ENCODE results near the gene CPEB4. TPM values are rescaled to one million over a fixed set of nuclear protein-coding genes. Genes with fewer than 3 reads are reported as not detected.
A peak's percentile ranks its signal among the peaks of the same experiment; 100 is the strongest.

CPEB4 gene
- total and polyA plus RNA-seq, 9 of the 15 experiments (the other 6 are each of a cell fraction or from before 2014, with no cell fraction given) = 7.4 to 21.3 (median 12.4) TPM

DNA sequence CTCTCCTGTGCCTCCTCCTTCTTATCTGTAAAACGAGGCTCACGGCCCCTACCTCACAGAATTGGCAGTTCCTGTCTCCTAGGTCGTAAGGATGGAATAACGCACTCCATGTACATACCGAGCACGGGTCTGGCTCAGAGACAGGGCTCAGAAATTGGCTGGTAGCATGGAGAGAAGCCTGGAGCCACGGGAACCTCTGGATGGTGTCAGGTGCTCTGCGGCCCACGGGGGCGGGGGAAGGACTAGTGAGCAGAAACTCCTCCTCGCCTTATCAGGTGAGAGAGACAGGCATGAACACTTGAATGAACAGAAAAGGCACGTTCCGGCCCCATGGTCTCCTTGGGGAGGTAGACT, 85.4 kb downstream of the CPEB4 start (continued):
- no peak for TF ChIP-seq ZBTB26 (CRISPR knock-in tag; IDR thresholded peaks at IDR 0.05)
- TF ChIP-seq NFE2 (IDR thresholded peaks at IDR 0.05; ENCODE audit: low read depth) = no peak
- peak in 1 of 2 experiments; percentile 9 for TF ChIP-seq E2F6 (IDR thresholded peaks at IDR 0.05; ENCODE audit: borderline replicate concordance in 1 of 2, extremely low read depth in 1 of 2, insufficient read depth in 1 of 2, insufficient read length in 1 of 2, low read depth in 1 of 2, low read length in 1 of 2, poor library complexity in 1 of 2, severe bottlenecking in 1 of 2)
- 0 out of 2 replicates have a peak, but pooled peaks have one; percentile 9 for TF ChIP-seq LCOR (CRISPR knock-in tag; IDR thresholded peaks at IDR 0.05)
- TF ChIP-seq, protein P1, sequence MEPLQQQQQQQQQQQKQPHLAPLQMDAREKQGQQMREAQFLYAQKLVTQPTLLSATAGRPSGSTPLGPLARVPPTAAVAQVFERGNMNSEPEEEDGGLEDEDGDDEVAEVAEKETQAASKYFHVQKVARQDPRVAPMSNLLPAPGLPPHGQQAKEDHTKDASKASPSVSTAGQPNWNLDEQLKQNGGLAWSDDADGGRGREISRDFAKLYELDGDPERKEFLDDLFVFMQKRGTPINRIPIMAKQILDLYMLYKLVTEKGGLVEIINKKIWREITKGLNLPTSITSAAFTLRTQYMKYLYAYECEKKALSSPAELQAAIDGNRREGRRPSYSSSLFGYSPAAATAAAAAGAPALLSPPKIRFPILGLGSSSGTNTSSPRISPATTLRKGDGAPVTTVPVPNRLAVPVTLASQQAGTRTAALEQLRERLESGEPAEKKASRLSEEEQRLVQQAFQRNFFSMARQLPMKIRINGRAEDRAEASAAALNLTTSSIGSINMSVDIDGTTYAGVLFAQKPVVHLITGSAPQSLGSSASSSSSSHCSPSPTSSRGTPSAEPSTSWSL (CRISPR knock-in tag; IDR thresholded peaks at IDR 0.05; ENCODE audit: borderline replicate concordance) = no peak
- TF ChIP-seq BDP1 (IDR thresholded peaks at IDR 0.05; ENCODE audit: insufficient read depth, insufficient read length) = no peak
- TF ChIP-seq ZNF511 (CRISPR knock-in tag; IDR thresholded peaks at IDR 0.05) = peak; percentile 80; the same call in 1 of the 2 replicates
- no peak for TF ChIP-seq MXD1 (CRISPR knock-in tag; IDR thresholded peaks at IDR 0.05; ENCODE audit: borderline replicate concordance, poor library complexity, severe bottlenecking)
- TF ChIP-seq, protein P2, sequence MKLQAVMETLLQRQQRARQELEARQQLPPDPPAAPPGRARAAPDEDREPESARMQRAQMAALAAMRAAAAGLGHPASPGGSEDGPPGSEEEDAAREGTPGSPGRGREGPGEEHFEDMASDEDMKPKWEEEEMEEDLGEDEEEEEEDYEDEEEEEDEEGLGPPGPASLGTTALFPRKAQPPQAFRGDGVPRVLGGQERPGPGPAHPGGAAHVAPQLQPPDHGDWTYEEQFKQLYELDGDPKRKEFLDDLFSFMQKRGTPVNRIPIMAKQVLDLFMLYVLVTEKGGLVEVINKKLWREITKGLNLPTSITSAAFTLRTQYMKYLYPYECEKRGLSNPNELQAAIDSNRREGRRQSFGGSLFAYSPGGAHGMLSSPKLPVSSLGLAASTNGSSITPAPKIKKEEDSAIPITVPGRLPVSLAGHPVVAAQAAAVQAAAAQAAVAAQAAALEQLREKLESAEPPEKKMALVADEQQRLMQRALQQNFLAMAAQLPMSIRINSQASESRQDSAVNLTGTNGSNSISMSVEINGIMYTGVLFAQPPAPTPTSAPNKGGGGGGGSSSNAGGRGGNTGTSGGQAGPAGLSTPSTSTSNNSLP (IDR thresholded peaks at IDR 0.05; ENCODE audit: borderline replicate concordance, low read depth, low read length) = no peak
- TF ChIP-seq, protein P3, sequence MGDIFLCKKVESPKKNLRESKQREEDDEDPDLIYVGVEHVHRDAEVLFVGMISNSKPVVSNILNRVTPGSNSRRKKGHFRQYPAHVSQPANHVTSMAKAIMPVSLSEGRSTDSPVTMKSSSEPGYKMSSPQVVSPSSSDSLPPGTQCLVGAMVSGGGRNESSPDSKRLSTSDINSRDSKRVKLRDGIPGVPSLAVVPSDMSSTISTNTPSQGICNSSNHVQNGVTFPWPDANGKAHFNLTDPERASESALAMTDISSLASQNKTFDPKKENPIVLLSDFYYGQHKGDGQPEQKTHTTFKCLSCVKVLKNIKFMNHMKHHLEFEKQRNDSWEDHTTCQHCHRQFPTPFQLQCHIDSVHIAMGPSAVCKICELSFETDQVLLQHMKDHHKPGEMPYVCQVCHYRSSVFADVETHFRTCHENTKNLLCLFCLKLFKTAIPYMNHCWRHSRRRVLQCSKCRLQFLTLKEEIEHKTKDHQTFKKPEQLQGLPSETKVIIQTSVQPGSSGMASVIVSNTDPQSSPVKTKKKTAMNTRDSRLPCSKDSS (IDR thresholded peaks at IDR 0.05; ENCODE audit: low read depth, partially characterized antibody) = no peak
- TF ChIP-seq RFX5 (IDR thresholded peaks at IDR 0.05; ENCODE audit: low read depth, low read length) = no peak
- TF ChIP-seq TCFL5 (CRISPR knock-in tag; conservative IDR thresholded peaks at IDR 0.05) = no peak
- TF ChIP-seq ZZZ3 (IDR thresholded peaks at IDR 0.05) = no peak
- no peak for TF ChIP-seq CREB3L1 (IDR thresholded peaks at IDR 0.05; ENCODE audit: borderline replicate concordance, low read depth)
- TF ChIP-seq TFAM (CRISPR knock-in tag; conservative IDR thresholded peaks at IDR 0.05) = no peak
- peak; percentile 76 for TF ChIP-seq USF1 (CRISPR knock-in tag; IDR thresholded peaks at IDR 0.05)
